ENCODE results near the gene PCSK1N.

DNA sequence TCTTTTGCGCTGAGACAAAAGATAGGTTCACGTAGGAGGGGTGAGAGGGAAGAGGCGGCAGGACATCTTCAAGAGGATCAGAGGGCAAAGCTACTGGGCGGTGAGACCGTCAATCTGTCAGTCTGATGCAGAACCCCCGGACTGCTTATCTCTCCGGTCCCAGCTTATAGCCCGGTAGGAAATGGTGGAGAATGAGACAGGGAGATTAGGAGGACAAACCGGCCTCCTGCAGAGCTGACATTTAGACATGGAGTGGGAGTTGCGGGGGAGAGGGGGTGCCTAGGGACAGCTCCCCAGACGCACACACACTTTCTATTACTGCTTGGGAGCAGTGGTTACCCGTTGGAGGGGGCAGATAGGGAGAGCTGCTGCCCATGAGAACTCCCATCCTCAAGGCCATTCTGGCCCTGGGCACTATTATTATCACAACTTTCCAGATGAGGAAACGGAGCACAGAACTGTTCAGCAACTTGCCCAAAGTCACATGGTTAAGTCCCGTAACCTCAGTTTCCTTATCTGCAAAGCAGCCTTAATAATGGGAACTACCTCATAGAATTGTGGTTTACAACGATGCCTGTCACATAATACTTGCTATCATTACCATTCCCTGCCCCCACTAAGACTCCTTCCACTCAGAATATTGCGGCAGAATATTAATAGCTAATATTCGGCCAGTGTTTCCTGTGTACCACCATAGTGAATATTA, 34.7 kb downstream of the PCSK1N start:
- TF ChIP-seq, protein P1, sequence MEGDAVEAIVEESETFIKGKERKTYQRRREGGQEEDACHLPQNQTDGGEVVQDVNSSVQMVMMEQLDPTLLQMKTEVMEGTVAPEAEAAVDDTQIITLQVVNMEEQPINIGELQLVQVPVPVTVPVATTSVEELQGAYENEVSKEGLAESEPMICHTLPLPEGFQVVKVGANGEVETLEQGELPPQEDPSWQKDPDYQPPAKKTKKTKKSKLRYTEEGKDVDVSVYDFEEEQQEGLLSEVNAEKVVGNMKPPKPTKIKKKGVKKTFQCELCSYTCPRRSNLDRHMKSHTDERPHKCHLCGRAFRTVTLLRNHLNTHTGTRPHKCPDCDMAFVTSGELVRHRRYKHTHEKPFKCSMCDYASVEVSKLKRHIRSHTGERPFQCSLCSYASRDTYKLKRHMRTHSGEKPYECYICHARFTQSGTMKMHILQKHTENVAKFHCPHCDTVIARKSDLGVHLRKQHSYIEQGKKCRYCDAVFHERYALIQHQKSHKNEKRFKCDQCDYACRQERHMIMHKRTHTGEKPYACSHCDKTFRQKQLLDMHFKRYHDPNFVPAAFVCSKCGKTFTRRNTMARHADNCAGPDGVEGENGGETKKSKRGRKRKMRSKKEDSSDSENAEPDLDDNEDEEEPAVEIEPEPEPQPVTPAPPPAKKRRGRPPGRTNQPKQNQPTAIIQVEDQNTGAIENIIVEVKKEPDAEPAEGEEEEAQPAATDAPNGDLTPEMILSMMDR (IDR thresholded peaks at IDR 0.05) = no peak
- TF ChIP-seq POLR2A (IDR thresholded peaks at IDR 0.05) = no peak

Measured in lower leg skin (tissue), 3 donors.